H1 (cell line): Measurements from ENCODE around the gene SLC35F3. TPM values are rescaled to one million over a fixed set of nuclear protein-coding genes. Genes with fewer than 3 reads are reported as not detected.
"Not testable (repeated sequence)": the region's sequence is repeated elsewhere in the genome, so short reads cannot be mapped to it uniquely, and the experiment has no call there.

ENCODE experiments used
- CTCF ChIA-PET: fragments of 300-600 bp; sonication (Branson Sonifier 250); formaldehyde crosslinking; loops from one replicate; lab custom pipeline; 2021; ENCODE audit not compliant: partially characterized antibody; lab: Charles Lee
- POLR2A ChIA-PET: fragments of 300-600 bp; sonication (Branson Sonifier 250); formaldehyde crosslinking; loops from one replicate; lab custom pipeline; 2021; ENCODE audit warnings: inconsistent platforms; ENCODE audit not compliant: partially characterized antibody; lab: Charles Lee
- DNase-seq, 2 experiments: peaks; one replicate each; pipeline versions ENCODE4 v3.0.0 to v3.0.0-alpha.2; 2010 to 2022; ENCODE audit warnings: low spot score in 2 of 2, low read depth in 1 of 2, mixed read lengths in 1 of 2
- FAIRE-seq: peaks from 2 replicates; lab custom pipeline; 2011; peaks lifted over from hg19 to GRCh38; lab: Jason Lieb, UNC
- H2AFZ ChIP-seq: 2 replicates; pipeline ENCODE4 v1.8.1; 2012; ENCODE audit warnings: low read length, inconsistent platforms
- H2AK5ac ChIP-seq: 2 replicates; pipeline ENCODE4 v1.6.1; 2013; ENCODE audit warnings: low read depth, low read length
- H2BK120ac ChIP-seq: replicated peaks from 2 replicates; pipeline ENCODE3; 2013; ENCODE audit warnings: low read depth, low read length, inconsistent platforms
- H2BK12ac ChIP-seq: 2 replicates; pipeline ENCODE4 v1.6.1; 2013; ENCODE audit warnings: low read depth, low read length
- H2BK15ac ChIP-seq: 2 replicates; pipeline ENCODE4 v1.6.1; 2013; ENCODE audit warnings: low read length
- H2BK20ac ChIP-seq: 2 replicates; pipeline ENCODE4 v1.6.1; 2013; ENCODE audit warnings: low read length
- H2BK5ac ChIP-seq: 2 replicates; pipeline ENCODE4 v1.6.1; 2013; ENCODE audit warnings: low read depth, low read length
- H3K14ac ChIP-seq: 2 replicates; pipeline ENCODE4 v1.6.1; 2013; ENCODE audit warnings: inconsistent platforms; ENCODE audit not compliant: insufficient read length
- H3K18ac ChIP-seq: 2 replicates; pipeline ENCODE4 v1.6.1; 2013; ENCODE audit warnings: low read length; ENCODE audit errors: extremely low read depth
- H3K23ac ChIP-seq: 2 replicates; pipeline ENCODE4 v1.6.1; 2013; ENCODE audit warnings: inconsistent platforms; ENCODE audit not compliant: insufficient read length
- H3K23me2 ChIP-seq: 2 replicates; pipeline ENCODE4 v1.6.1; 2013; ENCODE audit warnings: low read depth, low read length
- H3K27ac ChIP-seq: 2 replicates; pipeline ENCODE4 v1.6.1; 2011; ENCODE audit warnings: low read depth, low read length, inconsistent platforms
- H3K27me3 ChIP-seq, 4 experiments: replicated peaks in 1 of 4; 1 replicate in 1 of 4; 2 replicates in 3 of 4; pipeline versions ENCODE4 v1.6.1 to v1.8.1; 2011 to 2013; ENCODE audit warnings: low read length in 3 of 4, mild to moderate bottlenecking in 3 of 4, inconsistent platforms in 2 of 4, mixed read lengths in 2 of 4, moderate library complexity in 1 of 4; ENCODE audit not compliant: control insufficient read depth in 3 of 4, insufficient read depth in 3 of 4; ENCODE audit errors: extremely low read depth in 1 of 4
- H3K36me3 ChIP-seq, 4 experiments: 2 replicates each; pipeline versions ENCODE4 v1.6.1 to v1.8.1; 2011 to 2013; ENCODE audit warnings: mild to moderate bottlenecking in 4 of 4, low read length in 3 of 4, moderate library complexity in 2 of 4, control low read depth in 1 of 4, inconsistent platforms in 1 of 4; ENCODE audit not compliant: insufficient read depth in 4 of 4, control insufficient read depth in 2 of 4
- H3K4ac ChIP-seq: replicated peaks from 2 replicates; pipeline ENCODE3; 2013; ENCODE audit warnings: low read length, low read depth, mixed read lengths, inconsistent platforms; ENCODE audit not compliant: insufficient read length
- H3K4me1 ChIP-seq, 4 experiments: replicated peaks in 1 of 4; 1 replicate in 1 of 4; 2 replicates in 3 of 4; pipeline versions ENCODE4 v1.6.1 to v1.8.1; 2011 to 2013; ENCODE audit warnings: low read length in 3 of 4, inconsistent platforms in 2 of 4, mixed read lengths in 1 of 4; ENCODE audit not compliant: insufficient read depth in 4 of 4, control insufficient read depth in 3 of 4
- H3K4me2 ChIP-seq, 2 experiments: 2 replicates each; pipeline versions ENCODE4 v1.6.1 to v1.8.1; 2011 to 2013; ENCODE audit warnings: low read depth in 2 of 2, low read length in 2 of 2, control low read depth in 1 of 2, inconsistent platforms in 1 of 2, mild to moderate bottlenecking in 1 of 2; ENCODE audit not compliant: insufficient read depth in 1 of 2
- H3K4me3 ChIP-seq, 4 experiments: fragments of 200-600, 300-600 bp in 1 of 4; sonication (generic), shearing (Covaris generic), sonication (Bioruptor Twin) in 1 of 4; 2 replicates each; pipeline versions ENCODE4 v1.5.1 to v1.8.1; 2011 to 2016; ENCODE audit warnings: low read length in 4 of 4, low read depth in 3 of 4, control low read depth in 2 of 4, inconsistent platforms in 2 of 4, mild to moderate bottlenecking in 2 of 4, mixed read lengths in 1 of 4, moderate library complexity in 1 of 4; ENCODE audit not compliant: insufficient read depth in 2 of 4; ENCODE audit errors: extremely low read depth in 1 of 4
- H3K56ac ChIP-seq: replicated peaks from 2 replicates; pipeline ENCODE3; 2013; ENCODE audit warnings: low read depth, mild to moderate bottlenecking, mixed read lengths, low read length, inconsistent platforms; ENCODE audit not compliant: insufficient read length
- H3K79me1 ChIP-seq: 2 replicates; pipeline ENCODE4 v1.6.1; 2013; ENCODE audit warnings: low read depth, low read length, control low read depth
- H3K79me2 ChIP-seq, 2 experiments: 2 replicates each; pipeline versions ENCODE4 v1.6.1 to v1.8.1; 2012 to 2013; ENCODE audit warnings: low read length in 2 of 2, mild to moderate bottlenecking in 2 of 2, inconsistent platforms in 1 of 2; ENCODE audit not compliant: insufficient read depth in 2 of 2, control insufficient read depth in 1 of 2
- H3K9ac ChIP-seq, 4 experiments: replicated peaks in 1 of 4; 1 replicate in 1 of 4; 2 replicates in 3 of 4; pipeline versions ENCODE4 v1.6.1 to v1.8.1; 2011 to 2013; ENCODE audit warnings: low read depth in 3 of 4, low read length in 3 of 4, control low read depth in 2 of 4, mild to moderate bottlenecking in 2 of 4, moderate library complexity in 2 of 4, inconsistent platforms in 1 of 4; ENCODE audit errors: extremely low read depth in 1 of 4
- H3K9me3 ChIP-seq, 2 experiments: 2 replicates each; pipeline versions ENCODE4 v1.6.1 to v1.8.1; 2012 to 2013; ENCODE audit warnings: mild to moderate bottlenecking in 2 of 2, moderate library complexity in 2 of 2, control low read depth in 1 of 2, inconsistent platforms in 1 of 2, low read depth in 1 of 2, low read length in 1 of 2, mixed read lengths in 1 of 2; ENCODE audit not compliant: insufficient read depth in 2 of 2
- H4K20me1 ChIP-seq, 2 experiments: replicated peaks in 1 of 2; 2 replicates each; pipeline versions ENCODE3 to v1.8.1; 2011 to 2013; ENCODE audit warnings: inconsistent platforms in 2 of 2, low read length in 2 of 2, mild to moderate bottlenecking in 1 of 2; ENCODE audit not compliant: insufficient read depth in 2 of 2, control insufficient read depth in 1 of 2
- H4K5ac ChIP-seq: 2 replicates; pipeline ENCODE4 v1.6.1; 2013; ENCODE audit warnings: low read length, low read depth, mixed read lengths, inconsistent platforms; ENCODE audit not compliant: insufficient read length
- H4K8ac ChIP-seq: 2 replicates; pipeline ENCODE4 v1.8.0; 2013; ENCODE audit warnings: mild to moderate bottlenecking, moderate library complexity, low read length, inconsistent platforms; ENCODE audit not compliant: insufficient read depth; ENCODE audit errors: extremely low read depth
- H4K91ac ChIP-seq: replicated peaks from 2 replicates; pipeline ENCODE3; 2013; ENCODE audit warnings: low read length, mixed read lengths, inconsistent platforms; ENCODE audit not compliant: insufficient read length
- WGBS, 2 experiments: shearing (Covaris generic) in 1 of 2; methylation state at CpG; one replicate each; pipeline versions ENCODE4 v1.1.6 to v1.1.7; 2013 to 2015; ENCODE audit warnings: low lambda C conversion rate in 2 of 2, mixed read lengths in 2 of 2, inconsistent platforms in 1 of 2, low coverage in 1 of 2, missing lambda C conversion rate in 1 of 2; ENCODE audit not compliant: insufficient replicate concordance in 2 of 2, insufficient coverage in 1 of 2, insufficient read length in 1 of 2; ENCODE audit errors: extremely low coverage in 1 of 2, missing lambda C conversion rate in 1 of 2; 5-methylcytosine and 5-hydroxymethylcytosine counted together
- polyA plus RNA-seq, 7 experiments: library from polyadenylated mRNA; depleted of rRNA in 3 of 7; stranded (reverse) in 5 of 7; unstranded in 2 of 7; fragments of >200 nt in 5 of 7; fragments of 200-250 nt in 2 of 7; gene quantifications; 1 replicate in 5 of 7; 2 replicates in 1 of 7; 4 replicates in 1 of 7; pipeline versions ENCODE4 v1.2.1 to v1.2.3, GENCODE V29; 2011 to 2013; ENCODE audit warnings: missing spikeins in 2 of 7, mixed read lengths in 2 of 7
- total RNA-seq: library from RNA; stranded (reverse); fragmentation: NEBNext Ultra II Directional; extraction: Animal tissue kit (Norgen Biotek cat#: 25700); gene quantifications from 2 replicates; pipeline ENCODE4 v1.2.1, GENCODE V29; 2021

Gene SLC35F3
- total and polyA plus RNA-seq, 2 of the 8 experiments (the other 6 are each of a cell fraction or from before 2014, with no cell fraction given): 0.78 to 1.2 TPM

DNA sequence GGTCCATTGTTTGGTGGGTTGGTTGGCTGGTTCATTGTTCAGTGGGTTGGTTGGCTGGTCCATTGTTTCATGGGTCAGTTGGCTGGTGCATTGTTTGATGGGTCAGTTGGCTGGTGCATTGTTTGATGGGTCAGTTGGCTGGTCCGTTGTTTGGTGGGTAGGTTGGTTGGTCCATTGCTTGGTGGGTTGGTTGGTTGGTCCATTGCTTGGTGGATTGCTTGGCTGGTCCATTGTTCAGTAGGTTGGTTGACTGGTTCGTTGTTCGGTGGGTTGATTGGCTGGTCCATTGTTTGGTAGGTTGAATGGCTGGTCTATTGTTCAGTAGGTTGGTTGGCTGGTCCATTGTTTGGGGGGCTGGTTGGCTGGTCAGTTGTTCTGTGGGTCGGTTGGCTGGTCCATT, 343.3 kb downstream of the SLC35F3 start:
- H2AK5ac ChIP-seq: peak overlapping the region; percentile 68; the same call in 1 of the 2 replicates
- H3K9ac ChIP-seq, H3K4ac ChIP-seq, H2BK15ac ChIP-seq, H3K18ac ChIP-seq, H3K4me2 ChIP-seq, H3K9me3 ChIP-seq, H2AFZ ChIP-seq, DNase-seq, H4K8ac ChIP-seq, POLR2A ChIA-PET, H3K27ac ChIP-seq, H3K56ac ChIP-seq, H2BK120ac ChIP-seq, H3K79me2 ChIP-seq, H3K4me1 ChIP-seq, H3K23me2 ChIP-seq, H4K20me1 ChIP-seq, H3K4me3 ChIP-seq, H4K91ac ChIP-seq, H2BK5ac ChIP-seq, H3K36me3 ChIP-seq, H3K79me1 ChIP-seq, H2BK20ac ChIP-seq, H3K27me3 ChIP-seq, H2BK12ac ChIP-seq, H3K23ac ChIP-seq, H3K14ac ChIP-seq, CTCF ChIA-PET, FAIRE-seq, H4K5ac ChIP-seq: not testable (repeated sequence)
- 90% methylated on average over 4 of the region's 4 CpGs; no CpG with 5 or more reads in 1 of the 2 experiments for WGBS, 2 experiments
